Stimulated activated CD8-positive, alpha-beta memory T cell treated with anti-CD3 and anti-CD28 coated beads, Interleukin-12 subunit alpha, Interleukin-12 subunit beta, amount 100 ng/mL, for 4 hours (primary cell): ENCODE data around the gene WEE1.

Source experiments
- DNase-seq: peaks from one replicate; pipeline ENCODE4 v3.0.0-alpha.2; 2020; ENCODE audit warnings: low read depth

The WEE1 gene

DNA sequence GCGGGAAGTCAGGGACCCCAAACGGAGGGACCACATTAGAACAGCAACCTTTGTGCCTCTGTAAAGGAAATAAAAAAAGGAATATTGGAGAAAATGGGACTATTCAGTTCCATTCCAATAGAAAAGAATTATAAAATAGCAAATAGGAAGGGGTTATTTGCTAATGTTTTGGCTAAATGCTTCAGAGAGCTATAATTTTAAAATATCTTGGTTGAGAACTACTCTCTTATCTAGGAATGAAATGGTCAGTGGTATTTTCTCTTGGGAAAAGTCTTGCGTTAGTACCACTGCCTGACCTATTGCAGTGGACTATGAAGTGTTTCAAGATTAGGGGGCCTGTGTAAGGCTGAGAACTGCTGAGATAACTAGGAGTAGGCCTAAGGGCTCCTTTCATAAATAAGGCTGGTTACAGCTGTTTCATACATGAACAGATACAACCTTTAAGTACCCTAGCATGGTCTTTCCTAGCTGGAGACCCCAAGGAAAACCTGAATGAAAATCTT lies 6.9 kb upstream of the WEE1 start:
- no peak for DNase-seq

DNA sequence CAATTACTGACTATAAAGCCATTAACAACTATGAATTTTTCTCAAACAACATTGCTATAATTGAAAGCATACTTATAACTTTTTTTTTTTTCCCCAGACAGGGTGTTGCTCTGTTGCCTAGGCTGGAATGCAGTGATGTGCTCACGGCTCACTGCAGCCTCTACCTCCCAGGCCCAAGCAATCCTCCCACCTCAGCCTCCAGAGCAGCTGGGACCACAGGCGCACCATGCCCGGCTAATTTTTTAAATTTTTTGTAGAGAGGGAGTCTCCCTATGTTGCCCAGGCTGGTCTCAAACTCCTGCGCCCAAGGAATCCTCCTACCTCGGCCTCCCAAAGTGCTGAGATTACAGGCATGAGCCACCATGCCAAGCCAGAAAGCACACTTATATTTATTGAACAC lies 6.1 kb upstream of the WEE1 start:
- DNase-seq: no peak

DNA sequence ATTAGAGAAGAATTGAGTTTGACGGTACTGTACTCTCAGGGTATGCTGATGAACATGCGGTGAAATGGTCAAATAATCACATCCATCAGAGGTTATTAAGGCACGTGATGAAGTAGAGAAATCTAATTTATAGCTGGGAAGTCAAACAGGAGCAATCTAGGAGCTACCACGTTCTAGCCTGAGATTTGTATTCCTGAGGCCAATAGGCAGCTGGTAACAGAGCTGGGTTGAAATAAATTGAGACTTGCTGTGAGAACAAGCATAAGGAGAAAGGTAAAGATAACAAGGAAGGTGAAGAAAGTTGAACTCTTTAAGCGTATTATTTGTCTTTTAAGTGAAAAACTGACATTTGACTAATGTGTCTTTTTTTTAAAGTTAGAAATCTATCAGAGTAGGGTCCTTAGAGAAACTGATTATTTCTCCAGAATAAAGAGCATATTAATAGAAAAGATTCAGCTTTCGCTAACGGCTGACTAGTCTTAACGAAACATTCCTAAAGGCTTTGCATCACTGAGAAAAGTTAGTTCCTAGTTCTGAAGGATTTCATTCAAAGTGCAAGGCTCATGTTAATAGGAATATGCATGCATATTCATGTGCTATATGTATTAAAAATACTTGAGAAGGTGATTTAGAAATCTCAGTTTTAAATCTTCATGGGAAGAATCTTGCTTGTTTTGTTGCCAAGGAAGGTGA lies 5.2 kb upstream of the WEE1 start:
- no peak for DNase-seq

DNA sequence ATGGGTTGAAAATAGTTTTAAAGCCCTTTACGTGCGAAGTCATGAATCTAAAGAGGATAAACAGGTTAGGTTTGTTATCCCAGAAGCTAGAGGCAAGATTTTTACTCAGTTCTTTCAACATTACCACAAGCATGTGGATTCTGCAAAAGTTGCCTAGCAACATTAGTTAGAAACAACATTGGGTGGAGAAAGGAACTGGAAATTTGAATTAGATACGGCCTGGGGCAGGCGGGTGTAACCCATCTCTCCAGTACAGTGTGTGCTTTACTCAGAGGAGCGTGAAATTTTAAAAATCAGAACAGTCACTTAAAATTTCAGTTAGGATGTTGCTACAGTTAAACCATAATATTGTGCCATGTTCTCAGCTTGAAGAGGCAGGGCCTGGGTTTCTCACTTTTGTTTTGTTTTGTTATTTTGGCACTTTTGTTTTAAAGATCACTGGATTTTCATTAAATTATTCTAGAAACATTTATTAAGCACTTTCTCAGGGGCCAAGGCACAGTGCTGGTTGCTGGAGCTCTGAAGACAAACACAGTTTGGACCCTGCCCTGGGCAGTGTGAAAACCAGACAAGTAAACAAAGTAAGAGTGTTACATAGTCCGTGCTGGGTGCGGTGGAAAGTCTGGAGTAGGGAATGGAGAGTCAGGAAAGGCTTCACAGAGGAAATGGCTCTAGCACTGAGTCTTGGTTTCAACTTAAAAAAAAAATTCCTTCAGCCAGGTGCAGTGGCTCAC lies 4.4 kb upstream of the WEE1 start:
- DNase-seq: no peak

DNA sequence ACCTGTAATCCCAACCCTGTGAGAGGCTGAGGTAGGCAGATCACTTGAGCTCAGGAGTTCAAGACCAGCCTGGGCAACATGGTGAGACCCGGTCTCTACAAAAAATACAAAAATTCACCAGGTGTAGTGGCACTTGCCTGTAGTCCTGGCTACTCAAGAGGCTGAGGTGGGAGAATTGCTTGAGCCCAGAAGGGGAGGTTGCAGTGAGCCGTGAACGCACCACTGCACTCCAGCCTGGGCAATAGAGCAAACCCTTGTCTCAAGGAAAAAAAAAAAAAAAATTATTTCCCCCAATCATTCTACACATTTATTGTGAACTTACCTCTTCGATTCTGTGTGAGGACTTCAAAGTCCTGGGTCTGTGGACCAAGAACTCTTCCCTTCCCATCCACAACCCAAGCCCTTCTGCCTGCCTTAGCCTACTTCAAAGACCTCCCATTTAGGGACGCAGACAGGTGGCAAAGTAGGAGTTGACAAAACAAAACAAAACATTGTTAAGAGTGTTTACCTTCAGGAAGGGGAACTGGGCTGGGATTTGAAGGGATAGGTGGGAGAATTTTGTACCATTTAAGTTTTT lies 3.8 kb upstream of the WEE1 start:
- DNase-seq: no peak

DNA sequence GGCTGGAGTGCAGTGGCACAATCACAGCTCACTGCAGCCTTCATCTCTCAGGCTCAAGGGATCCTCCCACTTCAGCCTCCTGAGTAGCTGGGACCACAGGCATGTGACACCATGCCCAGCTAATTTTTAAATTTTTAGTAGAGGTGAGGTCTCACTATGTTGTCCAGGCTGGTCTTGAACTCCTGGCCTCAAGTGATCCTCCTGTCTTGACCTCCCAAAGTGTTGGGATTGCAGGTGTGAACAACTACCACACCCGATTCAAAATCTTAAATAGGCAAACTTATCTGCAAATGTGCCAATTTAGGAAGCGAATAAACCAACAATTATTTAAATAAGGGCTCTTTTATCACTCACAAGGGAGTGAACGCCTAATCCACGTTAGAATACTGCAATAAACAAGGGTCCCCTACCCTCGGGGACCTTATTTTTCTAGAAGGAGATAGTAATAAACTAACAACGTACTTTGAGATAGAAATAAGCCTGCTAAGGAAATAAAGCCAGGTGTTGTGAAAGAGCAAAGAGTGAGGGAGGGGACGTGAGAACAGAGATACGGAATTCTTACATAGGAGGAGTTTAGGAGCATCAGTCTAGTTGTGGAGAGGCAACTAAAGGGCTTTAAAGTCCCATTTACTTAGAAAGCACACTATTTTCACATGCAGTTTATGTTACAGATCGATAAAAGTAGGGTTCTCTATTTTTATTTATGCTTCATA lies 3.0 kb upstream of the WEE1 start:
- no peak for DNase-seq

DNA sequence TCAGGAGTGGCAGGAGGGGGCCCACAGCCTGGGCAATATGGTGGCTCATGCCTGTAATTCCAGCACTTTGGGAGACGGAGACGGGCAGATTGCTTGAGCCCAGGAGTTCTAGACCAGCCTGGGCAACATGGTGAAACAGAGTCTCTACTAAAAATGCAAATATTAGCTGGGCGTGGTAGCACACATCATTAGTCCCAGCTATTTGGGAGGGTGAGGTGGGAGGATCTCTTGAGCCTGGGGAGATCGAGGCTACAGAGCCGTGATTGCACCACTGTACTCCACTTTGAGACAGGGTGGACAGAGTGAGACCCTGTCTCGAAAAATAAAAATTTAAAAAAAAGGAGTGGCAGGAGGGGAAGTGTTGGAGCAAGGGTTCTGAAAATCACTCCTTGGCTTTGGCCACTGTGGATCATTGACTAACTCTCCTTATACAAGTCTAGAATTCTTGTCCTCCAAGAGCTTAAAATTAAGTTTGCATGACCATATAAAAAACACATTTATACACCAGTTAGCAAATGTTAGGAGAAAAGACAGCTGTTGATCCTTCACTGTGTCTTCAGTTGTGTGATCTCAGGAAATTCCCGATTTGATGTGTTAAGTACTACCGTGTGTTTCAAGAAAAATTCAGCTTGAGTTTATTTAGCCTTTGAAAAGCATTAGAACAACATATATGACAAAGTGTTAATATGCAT lies 2.3 kb upstream of the WEE1 start:
- no peak for DNase-seq

DNA sequence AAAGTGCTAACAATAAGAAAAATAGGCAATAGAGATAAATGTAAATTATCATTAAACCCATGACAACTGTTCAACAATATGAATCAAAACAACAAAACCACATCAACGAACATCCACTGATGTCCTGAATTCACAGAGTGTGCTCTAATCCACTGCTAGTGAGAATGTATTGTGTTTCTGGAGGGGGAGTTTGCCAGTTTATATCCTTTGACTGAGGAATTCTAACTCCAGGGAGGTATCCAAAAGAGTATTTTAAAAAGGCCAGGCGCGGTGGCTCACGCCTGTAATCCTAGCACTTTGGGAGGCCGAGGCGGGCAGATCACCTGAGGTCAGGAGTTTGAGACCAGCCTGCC lies 1.7 kb upstream of the WEE1 start:
- DNase-seq: no peak

DNA sequence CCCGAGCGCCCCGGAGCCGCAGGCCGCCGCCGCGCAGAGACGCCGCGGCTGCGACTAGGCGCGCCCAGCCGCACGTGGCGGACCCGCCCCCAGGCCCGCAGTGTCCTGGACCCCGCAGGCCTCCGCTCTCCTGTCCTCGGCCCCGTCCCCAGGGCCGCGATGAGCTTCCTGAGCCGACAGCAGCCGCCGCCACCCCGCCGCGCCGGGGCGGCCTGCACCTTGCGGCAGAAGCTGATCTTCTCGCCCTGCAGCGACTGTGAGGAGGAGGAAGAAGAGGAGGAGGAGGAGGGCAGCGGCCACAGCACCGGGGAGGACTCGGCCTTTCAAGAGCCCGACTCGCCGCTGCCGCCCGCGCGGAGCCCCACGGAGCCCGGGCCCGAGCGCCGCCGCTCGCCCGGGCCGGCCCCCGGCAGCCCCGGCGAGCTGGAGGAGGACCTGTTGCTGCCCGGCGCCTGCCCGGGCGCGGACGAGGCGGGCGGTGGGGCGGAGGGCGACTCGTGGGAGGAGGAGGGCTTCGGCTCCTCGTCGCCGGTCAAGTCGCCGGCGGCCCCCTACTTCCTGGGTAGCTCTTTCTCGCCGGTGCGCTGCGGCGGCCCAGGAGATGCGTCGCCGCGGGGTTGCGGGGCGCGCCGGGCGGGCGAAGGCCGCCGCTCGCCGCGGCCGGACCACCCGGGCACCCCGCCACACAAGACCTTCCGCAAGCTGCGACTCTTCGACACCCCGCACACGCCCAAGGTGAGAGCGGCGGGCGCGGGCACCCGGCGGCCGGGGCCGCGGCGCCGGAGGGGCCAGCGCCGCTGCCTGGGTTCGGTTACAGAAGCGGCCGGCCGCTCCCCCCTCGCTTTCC lies 528 bp downstream of the WEE1 start:
- DNase-seq: no peak

DNA sequence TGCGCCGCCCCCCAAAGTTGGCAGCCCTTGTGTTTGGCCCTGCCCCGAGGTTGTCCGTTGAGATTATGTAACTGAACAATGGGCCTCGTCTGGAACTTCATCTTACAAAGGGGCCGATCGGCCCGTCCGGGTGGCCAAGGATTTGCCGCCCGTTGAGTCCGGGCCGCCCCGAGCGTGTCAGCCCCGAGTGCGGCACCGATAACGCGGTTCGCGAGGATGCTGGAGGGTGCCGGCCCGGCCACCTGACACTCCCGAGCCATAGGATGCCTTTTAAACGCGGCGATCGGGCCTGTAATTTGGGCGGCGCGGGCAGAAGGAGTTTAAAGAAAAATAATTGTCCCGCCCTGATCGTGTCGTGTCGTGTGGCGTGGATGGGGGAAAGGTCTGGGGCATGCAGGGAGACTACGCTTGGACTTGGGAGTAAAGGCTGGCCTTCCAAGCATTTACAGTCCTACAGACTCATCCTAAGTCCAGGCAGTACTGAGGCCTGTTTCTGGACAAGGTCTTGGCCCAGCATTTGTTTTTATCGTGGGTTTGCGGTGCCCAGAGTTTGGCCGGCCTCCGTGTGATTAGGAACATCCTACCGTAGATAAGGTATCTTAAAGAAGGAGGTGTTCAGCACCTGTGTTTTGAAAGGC lies 1.3 kb downstream of the WEE1 start:
- no peak for DNase-seq

DNA sequence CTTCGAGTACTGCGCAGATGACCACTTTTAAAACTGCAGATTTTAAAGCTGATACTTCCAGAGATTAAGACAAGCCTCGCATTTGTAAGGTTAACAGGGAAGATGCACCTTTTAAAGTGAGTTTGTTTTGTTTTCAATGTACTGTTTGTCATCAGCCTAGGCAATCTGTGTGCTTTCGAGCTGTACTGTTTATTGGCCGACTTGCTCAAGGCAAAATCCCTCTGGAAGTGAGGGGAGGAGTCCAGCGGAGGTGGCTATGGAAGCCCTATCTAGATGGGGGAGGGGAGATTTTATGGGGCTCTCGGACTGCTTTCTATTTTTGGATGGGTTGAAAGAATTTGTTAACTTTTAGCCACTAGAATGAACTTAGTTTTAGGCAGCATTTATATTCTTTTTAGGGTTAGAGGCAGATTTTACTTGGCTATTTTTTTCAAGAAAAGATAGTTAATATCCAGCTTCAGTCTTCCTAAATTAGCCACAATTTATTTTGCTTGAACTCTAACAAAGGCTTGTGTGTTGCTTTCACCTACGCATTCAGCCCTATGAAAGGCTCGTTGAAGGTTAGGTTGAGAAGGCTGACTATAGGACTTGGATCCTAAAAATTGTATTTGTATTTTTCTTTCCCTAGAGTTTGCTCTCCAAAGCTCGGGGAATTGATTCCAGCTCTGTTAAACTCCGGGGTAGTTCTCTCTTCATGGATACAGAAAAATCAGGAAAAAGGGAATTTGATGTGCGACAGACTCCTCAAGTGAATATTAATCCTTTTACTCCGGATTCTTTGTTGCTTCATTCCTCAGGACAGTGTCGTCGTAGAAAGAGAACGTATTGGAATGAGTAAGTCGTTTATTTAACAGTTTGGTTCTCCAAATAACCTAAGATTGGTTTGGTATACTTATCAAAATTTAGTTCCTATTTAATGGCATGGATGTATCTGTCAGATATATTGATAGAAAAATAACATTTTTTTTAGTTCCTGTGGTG lies 2.1 kb downstream of the WEE1 start:
- DNase-seq: no peak

DNA sequence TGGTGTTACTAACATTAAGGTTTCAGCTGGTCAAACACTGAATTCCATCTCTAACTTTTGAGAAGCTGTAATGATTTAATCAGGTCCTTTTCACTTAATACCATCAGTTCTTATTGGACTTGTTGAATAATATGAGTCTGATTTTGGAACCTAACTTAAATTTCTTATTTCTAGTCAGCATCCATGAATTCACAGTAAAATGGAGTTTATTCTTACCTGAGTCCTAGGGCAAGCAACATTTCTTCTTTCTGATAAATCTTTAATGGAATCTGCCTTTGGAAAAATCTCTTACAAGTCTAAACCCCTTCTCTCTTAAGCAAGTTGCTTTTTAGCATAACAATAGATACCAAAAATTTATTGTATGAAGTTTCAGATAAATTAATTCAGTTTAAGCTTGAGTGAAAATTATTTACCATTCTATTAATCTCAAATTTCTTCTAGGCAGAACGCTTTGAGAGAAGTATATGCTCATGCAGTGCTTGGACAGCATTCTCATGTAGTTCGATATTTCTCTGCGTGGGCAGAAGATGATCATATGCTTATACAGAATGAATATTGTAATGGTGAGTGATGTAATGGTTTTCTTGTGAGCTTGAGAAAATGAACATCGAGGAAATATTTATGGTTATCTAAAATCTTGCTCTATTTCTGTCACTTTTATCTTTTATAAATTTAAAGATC lies 3.4 kb downstream of the WEE1 start:
- DNase-seq: no peak

DNA sequence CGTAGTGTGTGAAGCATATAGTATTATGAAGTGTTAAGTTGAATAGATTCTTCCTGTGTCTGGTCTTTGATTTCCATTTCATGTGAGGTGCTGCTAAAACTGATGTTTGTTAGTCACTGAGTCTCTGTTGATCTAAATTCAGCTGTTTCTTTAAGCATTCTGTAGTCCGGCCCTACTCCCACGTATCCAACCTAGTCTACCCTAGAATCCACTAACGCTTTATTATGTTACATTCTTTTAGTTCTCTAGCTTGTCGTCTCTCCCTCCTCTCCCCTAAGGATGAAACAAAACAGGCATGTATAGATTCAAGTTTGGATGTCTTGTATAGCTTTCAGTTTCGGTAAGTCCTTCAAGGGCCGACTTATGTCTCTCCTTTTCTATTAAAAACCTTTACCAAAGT lies 4.1 kb downstream of the WEE1 start:
- DNase-seq: no peak

DNA sequence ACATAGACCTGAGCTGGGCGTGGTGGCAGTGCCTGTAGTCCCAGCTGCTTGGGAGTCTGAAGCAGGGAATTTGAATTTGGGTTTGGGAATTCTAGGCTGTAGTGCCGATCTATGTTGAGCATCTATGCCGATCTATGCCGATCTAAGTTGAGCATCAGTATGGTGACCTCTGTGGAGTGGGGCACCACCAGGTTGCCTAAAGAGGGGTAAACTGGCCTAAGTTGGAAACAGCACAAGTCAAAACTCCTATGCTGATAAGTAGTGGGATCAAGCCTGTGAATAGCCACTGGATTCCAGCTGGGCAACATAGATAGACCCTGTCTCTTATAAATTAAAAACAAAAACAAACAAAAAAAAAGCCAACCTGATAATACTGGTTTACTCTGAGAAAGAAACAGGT lies 7.4 kb downstream of the WEE1 start:
- no peak for DNase-seq

DNA sequence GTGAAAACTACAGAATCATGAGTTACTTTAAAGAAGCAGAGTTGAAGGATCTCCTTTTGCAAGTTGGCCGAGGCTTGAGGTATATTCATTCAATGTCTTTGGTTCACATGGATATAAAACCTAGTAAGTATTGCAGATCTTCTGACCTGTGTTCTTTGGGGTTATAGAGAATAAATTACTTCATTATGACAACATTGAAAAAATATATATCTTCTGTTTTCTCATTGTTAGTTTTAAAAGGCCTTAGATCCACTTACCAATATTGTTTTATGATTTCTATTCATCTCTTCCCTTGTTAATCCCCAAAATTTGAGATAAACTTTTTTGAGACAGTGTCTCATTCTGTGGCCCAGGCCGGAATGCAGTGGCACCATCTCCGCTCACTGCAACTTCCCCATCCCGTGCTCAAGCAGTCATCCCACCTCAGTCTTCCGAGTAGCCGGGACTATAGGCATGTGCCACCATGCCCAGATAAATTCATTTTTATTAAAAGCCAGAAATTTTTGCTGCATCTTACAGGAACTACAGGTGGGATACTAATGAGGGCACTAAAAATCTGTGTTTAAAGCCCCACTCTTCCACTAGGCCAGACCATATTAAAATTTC lies 8.2 kb downstream of the WEE1 start:
- DNase-seq: no peak

DNA sequence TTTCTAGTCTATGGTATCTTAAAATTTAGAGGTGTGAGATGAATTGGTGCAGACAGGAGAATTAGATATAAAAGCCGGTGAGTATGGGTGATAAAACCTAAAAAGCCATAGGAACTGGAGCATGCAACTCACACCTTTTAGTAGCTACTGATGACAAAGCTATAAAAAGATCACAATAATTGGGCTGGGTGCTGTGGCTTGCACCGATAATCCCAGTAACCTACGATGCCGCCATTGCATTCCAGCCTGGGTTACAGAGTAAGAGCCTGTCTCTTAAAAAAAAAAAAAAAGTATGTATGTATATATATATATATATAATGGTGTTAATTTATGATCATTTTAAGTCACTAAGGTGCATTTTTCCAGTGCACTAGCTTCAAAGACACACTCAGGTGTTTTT lies 17.2 kb downstream of the WEE1 start:
- DNase-seq: no peak

DNA sequence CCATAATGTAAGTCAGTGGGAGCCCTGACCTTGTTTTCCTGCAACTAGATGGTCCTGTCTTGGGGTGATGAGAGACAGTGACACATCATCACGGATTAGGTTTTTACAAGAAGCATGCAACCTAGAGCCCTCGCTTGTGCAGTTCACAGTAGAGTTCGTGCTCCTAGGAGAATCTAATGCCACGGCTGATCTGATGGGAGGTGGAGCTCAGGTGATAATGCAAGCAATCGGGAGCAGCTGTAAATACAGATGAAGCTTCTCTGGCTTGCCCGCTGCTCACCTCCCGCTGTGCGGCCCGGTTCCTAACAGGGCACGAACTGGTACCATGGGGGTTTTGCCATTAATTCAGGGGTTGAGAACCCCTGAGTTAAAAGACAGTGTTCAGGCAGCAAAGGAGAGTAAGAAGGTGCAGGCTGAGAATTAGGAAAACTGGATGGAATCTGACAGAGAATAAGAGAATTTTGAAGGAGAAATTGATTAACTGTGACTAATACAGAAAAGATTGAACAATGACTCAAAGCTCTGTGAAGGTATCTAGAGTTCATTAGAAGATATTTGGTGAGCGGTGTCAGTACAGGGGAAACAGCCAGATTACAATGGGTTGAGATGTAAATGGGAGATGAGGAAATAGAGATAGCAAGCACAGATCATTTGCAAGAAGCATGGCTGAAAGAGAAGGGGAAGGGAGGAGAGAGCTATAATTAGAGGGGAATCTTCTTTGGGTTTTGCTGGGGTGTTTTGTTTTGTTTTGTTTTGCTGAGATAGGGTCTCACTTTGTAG lies 21.0 kb downstream of the WEE1 start:
- no peak for DNase-seq
